Central memory CD8-positive, alpha-beta T cell (primary cell): ENCODE data around the gene POLR2L.
A peak's percentile ranks its signal among the peaks of the same experiment; 100 is the strongest.

Experiments
- ATAC-seq: fragments of 150-1000 bp; cut with Tn5 transposase; replicated peaks from 2 replicates; pipeline ENCODE4 v1.10.0; 2022; ENCODE audit warnings: mild to moderate bottlenecking, moderate FRiP score, moderate number of reproducible peaks; ENCODE audit not compliant: poor library complexity, severe bottlenecking; ENCODE audit errors: extremely low read depth
- DNase-seq, 2 donors: peaks; one replicate each; pipeline ENCODE4 v3.0.0; 2021; ENCODE audit warnings: low spot score in 2 of 2
- H3K27ac Mint-ChIP-seq: one replicate; pipeline ENCODE4 v1.8.0; 2022; ENCODE audit warnings: low read depth, mild to moderate bottlenecking, moderate library complexity, mixed read lengths
- H3K27me3 Mint-ChIP-seq: one replicate; pipeline ENCODE4 v1.8.0; 2022; ENCODE audit warnings: mixed read lengths
- H3K36me3 Mint-ChIP-seq: one replicate; pipeline ENCODE4 v1.8.0; 2022; ENCODE audit warnings: mild to moderate bottlenecking, moderate library complexity, mixed read lengths; ENCODE audit not compliant: insufficient read depth
- H3K4me1 Mint-ChIP-seq: one replicate; pipeline ENCODE4 v1.8.0; 2022; ENCODE audit warnings: mixed read lengths
- H3K4me3 Mint-ChIP-seq: one replicate; pipeline ENCODE4 v1.8.0; 2022; ENCODE audit warnings: mild to moderate bottlenecking, moderate library complexity, mixed read lengths
- H3K9me3 Mint-ChIP-seq: one replicate; pipeline ENCODE4 v1.8.0; 2022; ENCODE audit warnings: mixed read lengths

POLR2L gene

DNA sequence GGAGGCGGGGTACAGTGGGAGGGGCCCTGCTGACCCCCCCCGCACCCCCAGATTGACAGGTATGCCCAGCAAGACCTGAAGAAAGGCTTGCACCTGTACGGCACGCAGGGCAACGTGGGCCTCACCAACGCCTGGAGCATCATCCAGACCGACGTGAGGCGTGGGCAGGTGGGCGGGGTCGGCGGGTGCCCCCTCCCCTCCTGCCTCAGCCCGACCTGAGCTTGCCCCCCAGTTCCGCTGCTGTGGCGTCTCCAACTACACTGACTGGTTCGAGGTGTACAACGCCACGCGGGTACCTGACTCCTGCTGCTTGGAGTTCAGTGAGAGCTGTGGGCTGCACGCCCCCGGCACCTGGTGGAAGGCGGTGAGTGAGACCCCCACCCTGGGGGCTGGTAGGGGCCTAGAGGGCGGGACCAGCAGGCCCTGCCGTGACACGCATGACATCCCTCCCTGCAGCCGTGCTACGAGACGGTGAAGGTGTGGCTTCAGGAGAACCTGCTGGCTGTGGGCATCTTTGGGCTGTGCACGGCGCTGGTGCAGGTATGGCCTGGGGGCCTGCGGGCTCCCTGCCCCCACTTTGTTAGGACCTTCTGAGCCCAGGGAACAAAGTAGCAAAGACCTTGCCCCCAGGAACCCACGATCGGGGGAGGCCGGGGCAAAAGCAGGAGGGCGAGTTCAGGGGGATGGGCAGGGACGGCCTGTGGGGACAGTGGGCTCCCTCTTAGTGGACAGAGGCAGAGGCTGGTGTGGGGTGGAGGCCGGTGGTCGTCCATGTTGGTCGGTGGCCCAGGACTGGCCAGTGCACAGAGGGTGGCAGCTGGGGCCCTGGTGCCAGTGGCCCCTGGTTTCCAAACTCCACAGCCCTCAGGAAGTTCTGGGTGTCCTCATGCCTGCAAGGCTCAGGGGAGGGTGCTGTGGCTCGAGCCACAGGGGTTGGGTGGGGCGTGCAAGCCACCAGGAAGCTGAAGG lies 23.4 kb upstream of the POLR2L start:
- DNase-seq (no peak), ATAC-seq (no peak)
- no peaks in the 10 kb centered on the region for H3K9me3 Mint-ChIP-seq
- H3K36me3 Mint-ChIP-seq, result peaks cover 4% of the 10 kb centered on the region
- no peaks in the 10 kb centered on the region for H3K27me3 Mint-ChIP-seq
- no peaks in the 10 kb centered on the region for H3K4me1 Mint-ChIP-seq
- peak overlapping the region; percentile 61 for H3K27ac Mint-ChIP-seq
- no peak overlapping the region for H3K4me3 Mint-ChIP-seq

DNA sequence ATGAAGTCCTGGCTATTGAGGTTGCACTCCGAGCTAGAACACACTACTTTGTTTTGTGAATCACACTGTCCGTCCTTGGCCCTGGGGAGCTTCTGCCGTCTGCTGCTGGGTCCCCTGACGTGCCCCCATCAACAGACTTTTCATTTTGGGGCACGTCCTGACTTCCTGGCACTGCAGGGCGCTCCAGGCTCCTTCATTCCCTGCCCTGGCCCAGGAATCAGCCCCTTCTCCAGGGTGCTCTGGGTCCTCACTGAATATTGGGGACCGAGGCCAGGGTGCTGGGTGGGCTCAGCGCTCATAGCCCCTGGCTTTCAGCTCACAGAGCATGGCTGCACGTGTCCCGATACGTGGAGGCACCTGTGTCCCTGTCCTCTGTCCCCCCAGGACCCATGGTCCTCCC lies 22.6 kb upstream of the POLR2L start:
- Mint-ChIP-seq H3K27ac (no peak overlapping the region), H3K4me3 (no peak overlapping the region), H3K4me1 (no peaks in the 10 kb centered on the region), H3K36me3 (peaks cover 4% of the 10 kb centered on the region), H3K9me3 (no peaks in the 10 kb centered on the region), H3K27me3 (no peaks in the 10 kb centered on the region)
- DNase-seq (no peak), ATAC-seq (no peak)

GRCh38 chr11:863910-864827 lies 21.8 kb upstream of the POLR2L start:
- Mint-ChIP-seq H3K27me3 (no peaks in the 10 kb centered on the region), H3K9me3 (no peaks in the 10 kb centered on the region), H3K27ac (no peak overlapping the region), H3K4me3 (no peak overlapping the region), H3K4me1 (no peaks in the 10 kb centered on the region), H3K36me3 (peaks cover 4% of the 10 kb centered on the region)
- DNase-seq, result no peak
- no peak for ATAC-seq

DNA sequence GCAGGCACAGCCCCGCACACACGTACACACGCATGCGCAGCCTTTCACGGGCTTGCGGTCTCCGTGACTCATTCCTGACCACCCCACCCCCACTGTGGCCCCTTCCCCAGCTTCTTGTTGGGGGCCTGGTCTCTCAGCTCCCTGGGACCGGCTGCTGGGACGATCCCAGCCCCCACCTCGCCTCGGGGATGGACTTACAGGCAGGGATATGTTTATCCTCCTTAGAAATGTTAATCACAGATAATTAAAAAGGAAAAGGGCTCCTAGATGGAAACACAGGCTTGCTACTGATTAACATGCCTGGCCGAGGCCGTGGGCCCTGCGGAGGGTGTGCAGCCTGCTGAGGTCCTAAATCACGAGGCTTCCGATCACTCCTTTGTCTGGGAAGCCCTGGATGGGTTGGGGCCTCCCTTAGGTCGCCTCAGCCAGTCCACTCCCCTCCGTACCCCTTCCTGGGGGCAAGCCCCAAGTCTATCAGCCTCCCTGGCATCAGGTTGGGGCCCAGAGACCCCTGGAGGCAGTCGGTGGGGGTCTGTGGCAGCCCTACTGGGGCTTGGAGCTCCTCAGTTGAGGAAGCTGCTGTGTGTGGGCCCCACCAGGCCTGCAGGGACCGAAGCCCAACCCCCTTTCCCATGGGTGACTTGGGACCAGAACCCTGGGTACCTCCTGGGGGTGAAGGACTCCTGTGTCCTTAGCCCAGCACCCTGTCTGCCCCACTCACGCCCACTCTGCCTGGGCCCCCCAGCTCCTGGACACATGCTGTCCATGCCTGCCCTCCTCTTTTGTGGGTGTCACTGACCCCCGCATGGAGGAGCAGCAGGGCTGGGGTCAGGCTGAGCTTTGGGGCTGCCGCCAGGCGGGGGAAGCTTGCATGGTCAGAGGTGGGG lies 20.9 kb upstream of the POLR2L start:
- Mint-ChIP-seq H3K4me1 (no peaks in the 10 kb centered on the region), H3K27me3 (no peaks in the 10 kb centered on the region), H3K9me3 (no peaks in the 10 kb centered on the region), H3K36me3 (peaks cover 6% of the 10 kb centered on the region), H3K27ac (no peak overlapping the region), H3K4me3 (no peak overlapping the region)
- DNase-seq (no peak), ATAC-seq (no peak)

DNA sequence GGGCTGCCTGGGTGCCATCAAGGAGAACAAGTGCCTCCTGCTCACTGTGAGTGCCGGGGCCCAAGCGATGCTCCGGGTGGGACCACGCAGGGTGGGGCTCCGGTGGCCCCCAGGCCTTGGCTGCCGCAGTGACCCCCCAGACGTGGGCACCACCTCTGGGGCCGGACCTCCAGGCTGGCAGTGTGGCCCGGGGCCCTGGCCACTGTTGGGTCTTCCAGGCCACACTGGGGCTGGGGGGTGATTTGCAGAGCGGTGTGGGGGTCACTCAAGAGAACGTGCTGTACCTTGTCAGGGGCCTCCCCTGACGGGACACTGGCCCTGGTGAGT lies 20.3 kb upstream of the POLR2L start:
- H3K4me3 Mint-ChIP-seq, result no peak overlapping the region
- H3K27ac Mint-ChIP-seq, result no peak overlapping the region
- no peaks in the 10 kb centered on the region for H3K9me3 Mint-ChIP-seq
- peaks cover 6% of the 10 kb centered on the region for H3K36me3 Mint-ChIP-seq
- DNase-seq, result no peak
- no peaks in the 10 kb centered on the region for H3K27me3 Mint-ChIP-seq
- no peaks in the 10 kb centered on the region for H3K4me1 Mint-ChIP-seq
- ATAC-seq, result no peak

- no peak overlapping the region for H3K4me3 Mint-ChIP-seq
- H3K27me3 Mint-ChIP-seq, result no peaks in the 10 kb centered on the region
- ATAC-seq (no peak), DNase-seq (no peak)
- no peak overlapping the region for H3K27ac Mint-ChIP-seq
- peaks cover 6% of the 10 kb centered on the region for H3K36me3 Mint-ChIP-seq
- no peaks in the 10 kb centered on the region for H3K9me3 Mint-ChIP-seq
- peaks cover under 1% of the 10 kb centered on the region for H3K4me1 Mint-ChIP-seq
These were observed 19.8 kb upstream of the POLR2L start for GRCh38 chr11:862081-862661.

DNA sequence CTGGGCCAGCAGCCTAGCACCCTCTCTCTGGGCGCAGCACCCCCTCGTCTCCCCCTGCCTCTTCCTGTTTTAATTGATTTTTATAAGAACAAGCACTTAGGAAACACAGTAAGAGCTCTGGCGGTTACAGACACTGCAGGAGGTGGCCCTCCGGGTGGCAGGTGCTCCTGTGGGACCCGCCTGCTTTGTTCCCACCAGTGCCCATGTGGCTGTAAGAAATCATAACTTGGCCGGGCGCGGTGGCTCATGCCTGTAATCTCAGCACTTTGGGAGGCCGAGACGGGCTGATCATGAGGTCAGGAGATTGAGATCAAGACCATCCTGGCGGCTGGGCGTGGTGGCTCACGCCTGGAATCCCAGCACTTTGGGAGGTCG lies 18.8 kb upstream of the POLR2L start:
- ATAC-seq (no peak), DNase-seq (no peak)
- Mint-ChIP-seq H3K4me3 (no peak overlapping the region), H3K36me3 (peaks cover 4% of the 10 kb centered on the region), H3K27me3 (no peaks in the 10 kb centered on the region), H3K9me3 (no peaks in the 10 kb centered on the region), H3K4me1 (peaks cover 7% of the 10 kb centered on the region), H3K27ac (peak overlapping the region; percentile 29)

DNA sequence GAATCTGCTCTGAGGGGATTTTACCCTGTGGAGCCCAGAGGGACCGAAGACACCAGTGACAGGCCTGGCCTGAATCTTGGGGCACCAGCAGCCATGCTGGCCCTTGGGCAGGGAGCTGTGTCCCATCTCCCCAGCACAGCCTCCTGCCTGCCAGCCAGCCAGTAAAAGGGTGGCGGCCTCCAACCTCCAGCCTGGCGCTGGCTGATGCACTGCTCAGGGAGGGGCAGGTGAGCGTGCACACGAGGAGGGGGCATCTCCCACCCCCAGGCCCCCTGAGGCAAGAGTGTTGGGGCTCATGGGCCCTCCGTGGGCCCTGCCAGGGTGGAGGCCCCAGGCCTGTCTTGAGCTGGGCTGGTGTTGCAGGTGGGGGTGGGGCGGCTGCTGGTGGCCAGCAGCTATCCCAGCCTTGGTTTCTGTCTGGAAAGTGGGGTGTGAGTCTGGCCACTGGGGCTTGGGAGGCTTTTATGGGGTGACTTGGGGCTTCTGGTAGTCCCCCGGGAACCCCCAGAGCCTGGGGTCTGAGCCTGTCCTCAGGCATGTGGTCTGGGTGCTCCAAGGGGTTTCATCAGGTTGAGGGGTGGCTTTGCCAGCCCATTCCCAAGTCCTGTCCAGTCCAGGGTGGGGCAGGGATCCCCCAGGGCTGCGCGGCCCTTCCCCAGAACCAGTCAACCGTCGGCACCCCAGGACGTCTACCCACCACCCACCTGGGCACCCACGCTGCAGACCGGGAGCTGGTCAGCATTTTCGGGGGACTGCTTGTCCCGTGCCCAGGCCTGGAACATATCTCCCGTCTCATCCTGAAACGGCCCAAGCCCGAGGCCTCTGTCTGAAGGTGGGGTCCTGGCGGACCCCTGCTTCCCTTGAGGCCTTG lies 18.1 kb upstream of the POLR2L start:
- H3K27ac Mint-ChIP-seq, result peak overlapping the region; percentile 29
- DNase-seq (no peak), ATAC-seq (no peak)
- H3K4me1 Mint-ChIP-seq, result peaks cover 7% of the 10 kb centered on the region
- H3K9me3 Mint-ChIP-seq, result no peaks in the 10 kb centered on the region
- no peak overlapping the region for H3K4me3 Mint-ChIP-seq
- H3K36me3 Mint-ChIP-seq, result peaks cover 4% of the 10 kb centered on the region
- no peaks in the 10 kb centered on the region for H3K27me3 Mint-ChIP-seq

- Mint-ChIP-seq H3K4me1 (peaks cover 7% of the 10 kb centered on the region), H3K4me3 (no peak overlapping the region), H3K27me3 (no peaks in the 10 kb centered on the region), H3K27ac (peak overlapping the region; percentile 85), H3K9me3 (no peaks in the 10 kb centered on the region), H3K36me3 (peaks cover 4% of the 10 kb centered on the region)
- DNase-seq (no peak), ATAC-seq (no peak)
These were observed 17.2 kb upstream of the POLR2L start for GRCh38 chr11:859394-860131.

DNA sequence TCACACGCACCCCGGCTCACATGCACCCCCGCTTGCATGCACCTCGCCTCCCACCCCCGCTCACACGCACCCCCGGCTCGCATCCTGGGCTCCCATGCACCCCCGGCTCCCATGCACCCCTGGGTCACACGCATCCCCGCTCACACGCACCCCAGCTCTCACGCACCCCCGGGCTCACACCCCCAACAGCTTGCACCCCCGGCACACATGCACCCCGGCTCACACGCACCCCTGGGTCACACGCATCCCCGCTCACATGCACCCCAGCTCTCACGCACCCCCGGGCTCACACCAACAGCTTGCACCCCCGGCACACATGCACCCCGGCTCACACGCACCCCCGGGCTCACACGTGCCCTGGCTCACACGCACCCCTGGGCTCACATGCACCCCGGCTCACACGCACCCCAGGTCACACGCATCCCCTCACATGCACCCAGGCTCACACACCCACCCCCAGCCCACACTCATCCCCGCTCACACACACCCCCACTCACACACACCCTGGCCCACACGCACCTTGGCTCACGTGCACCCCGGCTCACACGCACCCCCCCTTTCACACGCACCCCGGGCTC lies 16.5 kb upstream of the POLR2L start:
- Mint-ChIP-seq H3K4me3 (no peak overlapping the region), H3K4me1 (peaks cover 7% of the 10 kb centered on the region), H3K9me3 (no peaks in the 10 kb centered on the region), H3K36me3 (peaks cover 2% of the 10 kb centered on the region), H3K27ac (no peak overlapping the region), H3K27me3 (no peaks in the 10 kb centered on the region)
- DNase-seq (no peak), ATAC-seq (no peak)
